PC-3 (cell line): ENCODE measurements around the gene KIF13A.

Source experiments
- CTCF ChIP-seq: fragments of 300-600 bp; sonication (generic); conservative IDR thresholded peaks from 2 replicates; pipeline ENCODE4 v1.5.1; 2017; ENCODE audit warnings: antibody characterized with exemption, low read depth, mild to moderate bottlenecking, low read length
- EZH2 ChIP-seq: fragments of 300-600 bp; sonication (generic); IDR thresholded peaks from one replicate; pipeline ENCODE4 v1.6.1; 2017; ENCODE audit warnings: antibody characterized with exemption, mild to moderate bottlenecking, low read length; ENCODE audit not compliant: unreplicated experiment

GRCh38 chr6:17851720-17852161 is 135.7 kb downstream of the KIF13A start:
- no peak for TF ChIP-seq CTCF
- TF ChIP-seq EZH2: no peak
